ENCODE data around the gene DOCK3.

DOCK3 gene, protein sequence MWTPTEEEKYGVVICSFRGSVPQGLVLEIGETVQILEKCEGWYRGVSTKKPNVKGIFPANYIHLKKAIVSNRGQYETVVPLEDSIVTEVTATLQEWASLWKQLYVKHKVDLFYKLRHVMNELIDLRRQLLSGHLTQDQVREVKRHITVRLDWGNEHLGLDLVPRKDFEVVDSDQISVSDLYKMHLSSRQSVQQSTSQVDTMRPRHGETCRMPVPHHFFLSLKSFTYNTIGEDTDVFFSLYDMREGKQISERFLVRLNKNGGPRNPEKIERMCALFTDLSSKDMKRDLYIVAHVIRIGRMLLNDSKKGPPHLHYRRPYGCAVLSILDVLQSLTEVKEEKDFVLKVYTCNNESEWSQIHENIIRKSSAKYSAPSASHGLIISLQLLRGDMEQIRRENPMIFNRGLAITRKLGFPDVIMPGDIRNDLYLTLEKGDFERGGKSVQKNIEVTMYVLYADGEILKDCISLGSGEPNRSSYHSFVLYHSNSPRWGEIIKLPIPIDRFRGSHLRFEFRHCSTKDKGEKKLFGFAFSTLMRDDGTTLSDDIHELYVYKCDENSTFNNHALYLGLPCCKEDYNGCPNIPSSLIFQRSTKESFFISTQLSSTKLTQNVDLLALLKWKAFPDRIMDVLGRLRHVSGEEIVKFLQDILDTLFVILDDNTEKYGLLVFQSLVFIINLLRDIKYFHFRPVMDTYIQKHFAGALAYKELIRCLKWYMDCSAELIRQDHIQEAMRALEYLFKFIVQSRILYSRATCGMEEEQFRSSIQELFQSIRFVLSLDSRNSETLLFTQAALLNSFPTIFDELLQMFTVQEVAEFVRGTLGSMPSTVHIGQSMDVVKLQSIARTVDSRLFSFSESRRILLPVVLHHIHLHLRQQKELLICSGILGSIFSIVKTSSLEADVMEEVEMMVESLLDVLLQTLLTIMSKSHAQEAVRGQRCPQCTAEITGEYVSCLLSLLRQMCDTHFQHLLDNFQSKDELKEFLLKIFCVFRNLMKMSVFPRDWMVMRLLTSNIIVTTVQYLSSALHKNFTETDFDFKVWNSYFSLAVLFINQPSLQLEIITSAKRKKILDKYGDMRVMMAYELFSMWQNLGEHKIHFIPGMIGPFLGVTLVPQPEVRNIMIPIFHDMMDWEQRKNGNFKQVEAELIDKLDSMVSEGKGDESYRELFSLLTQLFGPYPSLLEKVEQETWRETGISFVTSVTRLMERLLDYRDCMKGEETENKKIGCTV (N-terminal part only)

DNA sequence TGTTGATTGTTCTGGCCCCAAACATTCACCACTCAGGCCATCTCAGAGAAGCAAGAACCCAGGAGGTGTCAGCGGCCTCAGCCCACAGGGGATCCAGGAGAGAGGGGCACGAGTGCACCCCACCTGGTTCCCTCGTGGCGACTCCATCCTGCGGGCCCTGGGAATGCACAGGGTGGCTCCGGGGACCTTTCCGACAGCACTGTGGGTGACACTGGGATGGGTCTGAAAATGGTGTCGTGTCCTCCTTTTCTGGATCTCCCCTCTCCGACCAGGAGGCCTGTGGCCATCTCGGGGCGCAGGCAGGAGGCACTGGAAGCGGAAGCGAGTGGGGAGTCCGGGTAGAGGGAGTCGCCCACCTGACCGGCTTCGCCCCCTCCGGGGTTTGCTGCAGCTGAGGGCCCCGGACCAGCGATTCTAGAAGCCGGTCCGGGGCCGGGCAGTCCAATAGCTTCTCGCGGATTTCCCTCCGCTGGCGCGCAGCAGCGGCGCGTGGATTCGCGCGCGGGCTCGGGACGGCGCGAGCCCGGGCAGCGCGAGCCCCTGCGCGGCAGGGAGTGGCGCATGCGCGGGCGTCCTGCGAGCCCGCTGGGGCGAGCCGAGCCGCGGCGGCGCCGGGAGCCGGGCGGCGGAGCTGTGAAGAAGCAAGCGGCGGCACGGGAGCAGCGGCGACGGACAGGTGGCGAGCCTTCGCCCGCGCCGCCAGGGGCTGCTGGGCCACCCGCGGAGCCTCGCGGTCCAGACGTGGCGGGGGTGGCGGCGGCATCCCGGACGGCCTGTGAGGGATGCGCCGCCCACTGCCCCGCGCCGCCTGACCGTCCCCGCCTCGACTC is at the start of gene DOCK3:
TSS of gene DOCK3 (plus strand) at position 579 of the 830 bp plus-strand sequence. CDS start 337 bp downstream, outside the sequence.
- peak; percentile 77 for DNase-seq (ENCODE audit: low spot score)

DNA sequence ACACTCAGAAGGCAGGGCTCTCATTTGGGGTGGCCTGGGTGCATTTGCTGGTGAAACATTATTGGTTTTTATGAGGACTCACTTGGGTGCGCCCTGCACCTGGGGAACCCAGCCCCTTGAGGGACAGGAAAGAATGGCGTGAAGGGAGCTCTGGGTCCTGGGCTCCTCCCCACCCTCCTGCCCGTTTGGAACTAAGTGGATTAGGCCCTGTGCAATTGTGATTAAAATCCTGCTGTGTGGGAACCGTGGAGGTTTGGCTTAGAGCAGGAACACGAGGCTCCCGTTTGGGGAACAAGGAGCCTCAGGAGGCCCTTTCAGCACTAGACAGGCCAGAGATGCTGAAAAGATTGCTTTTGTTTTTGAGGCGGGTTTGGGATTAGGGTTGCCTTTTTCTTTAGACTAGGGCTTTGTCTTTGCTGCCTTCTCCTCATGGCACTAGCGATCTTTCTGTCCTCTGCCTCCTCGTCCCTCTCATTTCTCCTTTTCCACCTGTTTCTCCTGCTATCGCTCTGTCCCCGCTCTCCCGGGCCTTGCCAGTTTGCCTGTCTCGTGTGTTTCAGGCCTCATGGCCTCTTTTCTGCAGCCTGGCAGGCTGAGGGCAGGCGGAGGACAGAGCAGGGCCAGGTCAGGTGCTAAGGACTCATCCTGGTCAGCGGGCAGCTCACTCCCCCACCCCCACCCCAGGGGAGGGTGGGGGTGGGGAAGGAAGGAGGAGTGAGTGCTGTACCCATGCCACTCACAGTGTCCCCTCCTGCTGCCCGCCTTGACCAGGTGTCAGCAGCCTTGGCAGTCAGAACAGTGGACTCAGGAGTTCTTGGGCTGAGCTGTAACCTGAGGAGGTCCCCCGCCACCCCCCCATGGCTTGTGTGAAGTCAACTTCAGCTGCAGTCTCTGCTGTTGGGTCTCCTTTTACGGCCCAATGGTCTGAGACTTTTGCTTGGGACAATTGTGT is 49.2 kb upstream of the DOCK3 start:
- DNase-seq (ENCODE audit: low spot score): no peak

DNA sequence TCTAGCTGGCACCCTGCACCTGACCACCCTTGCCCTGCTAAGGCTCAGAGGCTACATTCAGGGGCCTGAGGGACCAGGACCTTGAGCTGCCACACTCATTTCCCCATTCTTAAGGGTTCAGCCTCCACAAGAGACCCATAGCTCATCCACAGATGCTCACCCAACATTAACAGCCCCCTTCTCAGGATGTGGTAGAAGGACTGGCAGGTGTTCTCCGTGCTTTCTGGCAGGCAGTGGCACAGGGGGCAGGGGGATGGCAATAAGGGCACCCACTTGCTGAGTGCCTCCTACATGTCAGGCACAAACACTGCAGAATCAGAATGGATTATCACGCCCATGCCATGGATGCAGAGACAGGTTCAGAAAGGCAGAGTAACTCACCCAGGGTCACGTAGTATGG is 48.3 kb upstream of the DOCK3 start:
- DNase-seq (ENCODE audit: low spot score): no peak

DNA sequence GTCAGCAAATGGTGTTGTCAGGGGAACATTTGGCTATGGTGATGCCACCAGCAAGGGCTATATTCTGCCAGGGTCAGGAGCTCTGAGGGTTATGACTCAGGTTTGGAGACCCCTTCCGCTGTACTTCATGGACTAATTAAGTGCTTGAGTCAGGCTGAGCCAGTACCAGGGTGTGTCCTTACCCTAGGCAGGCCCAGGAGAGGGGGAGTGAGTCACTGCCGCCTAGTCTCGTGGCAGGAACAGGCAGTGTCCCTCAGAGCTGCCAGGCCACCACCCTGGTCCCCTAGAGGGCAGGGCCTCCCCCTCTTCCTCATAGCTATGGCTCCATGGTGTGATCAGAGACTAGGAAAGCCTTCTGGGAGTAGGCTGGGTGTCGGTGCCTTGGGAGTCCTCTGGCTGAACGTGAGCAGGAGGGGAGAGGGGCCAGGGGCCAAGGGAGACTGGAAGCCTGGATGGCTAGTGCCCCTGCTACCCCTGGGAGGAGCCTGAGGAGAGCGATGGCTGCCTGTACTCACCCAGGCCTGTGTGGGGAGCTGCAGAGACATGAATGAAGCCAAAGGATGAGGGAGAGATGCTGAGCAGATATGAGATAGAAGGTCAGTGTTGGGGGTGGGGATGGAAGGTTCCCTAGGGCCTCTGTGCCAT is 47.2 kb upstream of the DOCK3 start:
- no peak for DNase-seq (ENCODE audit: low spot score)

DNA sequence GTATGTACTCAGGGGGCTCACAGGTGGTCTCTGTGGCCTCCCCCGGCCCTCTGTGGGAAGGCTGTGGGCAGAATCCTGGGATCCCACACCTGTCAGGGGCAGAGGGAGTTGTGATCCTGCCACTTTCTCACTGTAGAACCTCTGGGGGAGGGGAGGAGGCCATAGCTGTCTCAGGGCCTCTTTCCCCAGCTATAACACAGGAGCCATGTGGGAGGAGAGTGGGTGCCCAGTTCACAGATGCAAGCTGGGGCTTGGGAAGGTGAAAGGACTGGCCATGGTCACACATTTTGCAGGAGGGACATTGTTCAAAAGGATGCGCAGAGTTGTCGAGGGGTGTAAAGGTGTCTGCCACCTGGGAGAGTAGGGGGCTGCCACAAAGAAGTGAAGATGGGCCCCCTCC is 46.1 kb upstream of the DOCK3 start:
- DNase-seq (ENCODE audit: low spot score): no peak

DNA sequence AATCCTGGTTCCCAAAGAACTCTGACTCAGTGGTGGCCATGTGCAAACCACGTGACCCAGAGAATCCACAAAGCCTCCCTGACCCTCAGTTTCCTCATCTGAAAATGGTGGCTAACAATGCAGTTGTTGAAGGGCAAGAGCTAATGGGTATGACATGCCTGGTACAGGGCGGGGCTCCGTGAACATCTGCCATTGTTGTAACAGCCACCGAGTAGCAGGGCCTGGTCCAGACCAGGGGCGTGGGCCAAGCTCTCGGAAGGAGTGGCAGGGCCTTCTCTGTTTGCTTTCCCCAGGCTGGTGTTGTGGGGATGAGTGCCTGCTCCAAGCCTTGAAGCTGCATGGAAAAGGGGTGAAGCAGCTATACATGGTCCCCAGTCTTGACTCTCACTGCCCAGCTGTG is 44.3 kb upstream of the DOCK3 start:
- DNase-seq (ENCODE audit: low spot score): no peak

DNA sequence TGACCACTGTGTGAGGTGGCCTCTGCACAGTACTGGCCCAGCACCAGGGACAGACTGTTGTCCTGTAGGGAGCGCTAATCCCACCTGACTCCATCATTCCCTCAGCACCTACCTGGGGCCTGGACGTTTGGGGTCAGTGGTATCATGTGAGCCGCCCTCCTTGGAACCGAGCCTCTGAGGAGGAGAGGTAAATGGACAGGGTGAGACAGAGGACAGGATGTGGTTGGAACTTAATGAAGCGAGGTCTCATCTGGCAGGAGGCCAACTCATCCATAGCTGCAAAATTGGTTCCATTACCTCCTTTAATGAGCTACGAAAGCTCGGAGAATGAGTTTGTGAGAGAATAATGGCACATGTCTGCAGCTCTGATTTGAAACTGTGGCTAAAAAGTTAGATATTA is 43.9 kb upstream of the DOCK3 start:
- no peak for DNase-seq (ENCODE audit: low spot score)

DNA sequence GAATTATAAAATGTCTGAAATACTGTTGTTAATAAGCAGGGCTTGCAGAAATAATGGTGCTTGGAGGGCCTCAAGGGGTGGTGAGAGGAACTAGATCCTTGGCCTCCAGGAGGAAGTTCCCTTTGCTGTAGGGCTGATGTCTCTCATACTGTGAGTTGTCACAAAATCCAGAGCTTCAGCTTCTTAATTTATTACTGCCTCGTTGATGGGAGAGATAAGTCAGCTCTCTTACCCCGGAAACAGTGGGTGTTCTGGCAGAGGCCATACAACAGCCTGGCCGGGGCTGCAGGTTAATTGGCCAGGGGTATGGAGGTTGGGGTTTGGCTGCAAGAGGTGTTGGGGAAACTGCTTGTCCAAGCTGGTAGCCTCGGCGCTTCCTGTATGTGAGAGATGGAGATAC is 42.3 kb upstream of the DOCK3 start:
- no peak for DNase-seq (ENCODE audit: low spot score)

DNA sequence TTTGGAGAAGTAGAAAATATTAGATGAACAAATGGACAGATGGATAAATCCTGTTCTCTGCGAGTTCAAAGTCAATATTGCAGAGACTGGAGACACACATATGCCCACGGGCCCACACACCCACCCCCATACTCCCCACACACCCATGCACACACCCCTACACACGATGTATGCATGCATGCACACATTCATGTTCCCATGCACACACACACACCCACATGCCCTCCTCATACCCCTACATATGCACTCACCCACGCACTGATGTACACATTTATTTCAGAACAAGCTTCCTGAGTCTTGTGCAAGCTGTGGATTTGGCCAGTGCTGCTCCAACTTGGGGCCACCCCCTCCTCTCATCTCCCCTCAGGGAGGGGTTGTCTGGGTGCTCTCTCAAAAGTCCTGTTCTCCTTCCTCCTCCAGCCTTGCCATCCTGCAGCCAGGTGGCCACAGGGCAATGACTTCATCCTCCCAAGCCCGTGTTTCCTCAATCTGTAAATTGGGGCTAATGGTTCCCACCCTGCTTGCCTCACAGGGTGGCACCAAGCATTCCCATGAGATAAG is 41.4 kb upstream of the DOCK3 start:
- no peak for DNase-seq (ENCODE audit: low spot score)

DNA sequence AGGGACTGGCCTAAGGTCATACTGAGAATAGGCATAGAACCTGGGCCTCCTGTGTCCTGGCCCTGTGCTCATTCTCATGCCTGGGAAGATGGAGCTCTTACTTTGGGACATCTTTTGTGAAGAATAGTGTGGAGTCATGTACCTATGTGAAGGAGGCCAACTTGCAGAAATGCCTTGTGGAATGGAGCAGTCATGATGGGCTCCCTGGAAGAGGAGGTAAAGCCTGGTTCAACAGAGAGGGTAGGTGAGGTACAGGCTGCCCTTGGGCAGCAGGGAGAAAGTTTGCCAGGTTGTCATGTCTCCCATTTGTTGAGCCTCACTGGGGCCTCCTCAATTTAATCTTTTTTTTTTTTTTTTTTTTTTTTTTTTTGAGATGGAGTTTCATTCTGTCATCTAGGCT is 39.7 kb upstream of the DOCK3 start:
- no peak for DNase-seq (ENCODE audit: low spot score)

DNA sequence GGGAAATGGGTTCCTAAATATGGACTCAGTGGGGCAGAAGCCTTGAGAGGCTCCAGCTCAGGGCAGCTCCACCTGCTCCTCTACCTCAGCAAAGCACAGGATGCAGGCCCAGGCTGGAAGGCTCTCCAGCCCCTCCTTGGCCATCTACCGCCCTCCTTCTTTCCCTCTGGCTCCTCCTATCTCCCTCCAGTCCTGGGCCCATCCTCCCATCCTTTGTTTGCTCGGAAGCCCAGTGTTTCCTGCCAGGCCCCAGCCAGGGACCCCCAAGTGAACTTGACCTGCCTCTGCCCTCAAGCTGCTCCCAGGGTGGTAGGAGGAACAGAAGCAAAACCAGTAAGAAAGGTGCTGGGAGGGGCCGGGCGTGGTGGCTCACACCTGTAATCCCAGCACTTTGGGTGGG is 37.7 kb upstream of the DOCK3 start:
- no peak for DNase-seq (ENCODE audit: low spot score)

DNA sequence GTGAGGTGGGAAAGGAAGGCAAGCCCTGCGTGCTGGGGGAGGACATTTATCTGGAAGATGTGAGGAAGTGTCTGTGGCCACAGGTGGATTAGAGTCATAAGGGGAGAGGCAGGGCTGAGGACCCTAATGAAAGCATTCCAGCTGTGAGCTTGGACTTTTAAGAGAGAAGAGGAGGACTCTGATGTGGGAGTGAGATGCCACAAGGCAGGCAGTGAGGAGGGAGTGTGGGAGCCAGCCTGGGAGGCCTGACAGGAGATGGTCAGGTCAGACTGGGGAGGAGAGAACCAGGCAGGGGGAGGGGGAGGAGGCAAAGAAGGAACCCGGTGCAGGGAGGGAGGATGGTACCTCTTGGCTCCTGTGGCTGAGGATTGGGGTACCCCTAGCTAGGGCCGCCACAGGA is 36.8 kb upstream of the DOCK3 start:
- no peak for DNase-seq (ENCODE audit: low spot score)

DNA sequence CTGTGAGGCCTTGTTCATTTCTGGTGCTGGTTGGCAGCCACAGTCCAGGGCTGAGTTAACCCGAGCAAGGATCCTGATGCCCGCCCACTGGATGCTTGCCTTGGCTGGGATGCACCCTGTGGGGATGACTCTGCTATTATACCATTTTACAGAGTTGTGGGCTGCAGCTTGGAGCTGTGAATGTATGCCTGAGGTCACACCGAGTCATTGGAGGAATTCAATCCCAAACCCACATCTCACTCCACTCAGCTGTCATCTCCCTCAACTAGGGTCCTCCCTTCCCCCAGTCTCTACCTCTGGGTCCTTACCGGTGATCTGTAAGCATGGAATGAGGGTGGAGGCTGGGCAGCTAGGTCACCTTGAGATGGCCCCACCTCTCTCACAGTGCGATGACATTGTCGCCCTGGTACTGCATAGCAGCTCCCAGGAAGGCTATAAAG is 35.7 kb upstream of the DOCK3 start:
- no peak for DNase-seq (ENCODE audit: low spot score)

DNA sequence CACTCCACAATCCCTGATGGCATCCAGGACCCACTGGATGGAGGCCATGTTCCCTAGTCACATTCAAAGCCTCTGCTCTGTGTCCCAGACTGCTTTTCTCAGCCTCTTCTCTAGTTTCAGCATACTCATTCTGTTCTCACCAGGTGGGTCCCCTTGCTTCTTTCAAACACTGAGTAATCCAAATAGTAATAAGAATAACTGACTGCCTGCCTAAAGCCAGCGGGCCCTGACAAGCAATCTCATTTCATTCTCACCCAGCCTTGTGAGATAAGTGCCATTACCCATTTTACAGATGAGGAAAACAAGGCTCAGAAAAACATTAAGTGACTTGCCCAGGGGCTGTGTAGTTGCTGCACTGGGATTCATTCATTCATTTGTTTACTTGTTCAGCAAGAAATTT is 32.3 kb upstream of the DOCK3 start:
- no peak for DNase-seq (ENCODE audit: low spot score)

DNA sequence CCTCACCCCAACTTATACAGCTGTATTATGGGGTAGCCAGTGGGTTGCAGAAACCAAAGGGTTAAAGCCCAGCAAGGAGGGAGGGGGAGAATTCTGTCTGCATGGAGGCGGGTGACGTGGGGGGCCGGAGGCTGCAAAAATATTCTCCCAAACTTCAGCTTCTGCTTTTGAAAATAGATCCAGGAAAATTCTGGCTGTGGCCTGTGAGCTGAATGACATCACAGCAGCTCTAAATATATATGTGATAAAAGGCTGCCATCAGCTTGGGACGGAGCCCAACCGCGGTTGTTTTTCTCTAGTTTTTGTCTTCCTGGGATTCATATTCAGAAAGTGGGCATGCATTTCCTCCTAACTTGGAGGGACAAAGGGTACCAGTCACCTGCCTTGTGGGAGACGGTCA is 30.2 kb upstream of the DOCK3 start:
- DNase-seq (ENCODE audit: low spot score): no peak

DNA sequence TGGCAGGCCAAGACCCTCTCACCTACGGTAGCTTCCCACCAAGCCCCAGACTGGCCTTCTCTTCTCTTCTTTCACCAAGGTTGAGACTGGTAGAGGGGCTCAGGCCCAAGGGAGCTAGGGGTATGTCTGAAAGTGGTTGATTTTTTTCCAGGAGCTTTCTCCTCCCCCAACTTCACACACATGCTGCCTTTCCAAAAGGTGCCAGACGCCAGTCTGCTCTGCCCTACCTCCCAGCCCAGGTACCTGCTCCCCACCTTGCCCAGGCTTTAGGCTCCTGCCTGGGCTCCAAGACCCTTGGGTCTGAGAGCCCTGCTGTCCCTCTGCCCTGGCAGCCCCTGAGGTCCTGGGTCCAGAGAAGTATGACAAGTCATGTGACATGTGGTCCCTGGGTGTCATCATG is 29.3 kb upstream of the DOCK3 start:
- no peak for DNase-seq (ENCODE audit: low spot score)

DNA sequence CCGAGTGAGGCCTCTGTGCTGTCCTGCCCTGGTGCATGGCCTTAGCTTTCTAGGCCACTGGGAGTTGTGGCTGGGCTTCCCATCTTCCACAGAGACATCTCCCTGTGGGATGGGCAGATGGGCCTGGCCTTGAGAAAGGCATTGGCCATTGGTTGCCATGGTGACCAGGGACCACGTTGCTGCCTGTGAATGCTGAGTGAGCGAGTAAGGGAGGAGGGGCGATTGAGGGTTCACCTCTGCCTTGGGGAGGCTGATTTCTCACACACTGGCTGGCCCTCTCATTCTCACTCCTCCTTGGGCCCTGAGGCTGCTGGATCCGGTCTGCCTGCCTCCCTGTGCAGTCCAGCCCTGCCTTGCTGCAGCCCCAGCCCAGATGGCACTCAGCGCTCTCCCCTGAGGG is 26.4 kb upstream of the DOCK3 start:
- no peak for DNase-seq (ENCODE audit: low spot score)

DNA sequence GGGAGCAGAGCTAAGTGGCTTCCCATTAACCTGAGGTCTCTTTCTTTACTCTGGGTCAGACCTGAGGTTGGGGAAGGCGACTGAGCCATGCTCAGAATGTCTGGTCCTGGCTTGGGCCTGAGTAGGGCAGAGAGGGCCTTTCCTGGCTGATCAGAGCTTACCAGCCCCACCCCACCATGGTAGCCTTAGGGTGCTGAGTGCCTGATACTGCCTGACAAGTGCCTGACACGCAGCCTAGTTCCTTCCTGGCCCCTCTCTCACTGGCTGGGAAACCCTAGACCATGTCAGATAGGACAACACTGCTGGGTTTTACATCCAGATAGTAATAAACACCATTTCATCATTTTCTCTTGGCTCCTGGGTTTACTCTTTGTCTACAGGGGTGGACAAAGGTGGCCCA is 25.8 kb upstream of the DOCK3 start:
- DNase-seq (ENCODE audit: low spot score): no peak

DNA sequence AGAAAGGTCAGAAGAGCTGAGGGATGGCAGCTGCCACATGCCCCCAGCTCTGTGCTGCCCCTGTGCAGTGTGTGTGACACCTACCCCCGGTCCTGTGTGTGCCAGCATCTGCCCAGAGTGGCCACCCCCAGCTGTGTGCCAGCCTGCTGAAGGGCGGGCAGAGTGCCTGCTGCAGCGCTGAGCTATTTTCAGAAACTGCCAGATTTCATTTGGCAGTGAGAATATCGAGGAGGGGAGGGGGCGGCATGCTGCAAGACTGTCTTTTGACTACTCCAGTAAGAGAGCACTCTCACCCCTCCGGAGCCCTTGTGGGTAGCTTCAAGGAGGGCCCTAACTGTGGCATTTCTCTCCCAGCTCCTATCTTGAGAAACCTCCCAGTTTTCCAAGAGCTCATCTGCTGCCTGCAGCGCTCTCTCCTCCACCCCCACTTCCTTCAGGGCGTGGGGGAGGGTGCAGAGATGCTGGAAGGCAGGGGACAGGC is 25.2 kb upstream of the DOCK3 start:
- peak; percentile 66 for DNase-seq (ENCODE audit: low spot score)

Data from putamen (tissue), 1 donor.